ENCODE results near the gene KRTAP10-3. TPM values are rescaled to one million over a fixed set of nuclear protein-coding genes. Genes with fewer than 3 reads are reported as not detected.

Gene KRTAP10-3
- total and polyA plus RNA-seq, 9 donors = not detected

DNA sequence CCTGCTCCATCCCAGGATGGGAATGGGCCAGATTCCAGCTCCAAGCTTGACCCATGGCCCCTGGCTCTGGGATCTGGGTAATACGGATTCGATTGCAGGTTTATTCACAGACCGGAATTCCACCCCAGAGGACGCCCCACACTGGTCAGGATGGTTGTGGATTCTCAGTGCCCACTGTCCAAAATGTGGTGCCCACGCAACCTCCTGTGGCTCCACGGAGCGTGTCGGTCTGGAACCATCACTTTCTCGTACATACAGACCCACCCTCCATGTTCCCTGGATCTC lies 50.2 kb downstream of the KRTAP10-3 start:
- no peaks in the 10 kb centered on the region for H3K36me3 ChIP-seq
- no peaks in the 10 kb centered on the region for H3K9me3 ChIP-seq
- H3K27me3 ChIP-seq = no peaks in the 10 kb centered on the region
- no peak overlapping the region for H3K4me3 ChIP-seq
- peaks cover 1% of the 10 kb centered on the region for H3K4me1 ChIP-seq (ENCODE audit: insufficient read depth)
- intact Hi-C loops (cut with DNase I) = loop anchor here in 1 of 4 donors (10.0 kb wide), 1 partner anchor 286 kb away; no protein-coding TSS in a partner anchor
- no peak for DNase-seq
- TF ChIP-seq POLR2A (IDR thresholded peaks at IDR 0.05) (no peak), EP300 (IDR thresholded peaks at IDR 0.05) (no peak)
- TF ChIP-seq, protein P1, sequence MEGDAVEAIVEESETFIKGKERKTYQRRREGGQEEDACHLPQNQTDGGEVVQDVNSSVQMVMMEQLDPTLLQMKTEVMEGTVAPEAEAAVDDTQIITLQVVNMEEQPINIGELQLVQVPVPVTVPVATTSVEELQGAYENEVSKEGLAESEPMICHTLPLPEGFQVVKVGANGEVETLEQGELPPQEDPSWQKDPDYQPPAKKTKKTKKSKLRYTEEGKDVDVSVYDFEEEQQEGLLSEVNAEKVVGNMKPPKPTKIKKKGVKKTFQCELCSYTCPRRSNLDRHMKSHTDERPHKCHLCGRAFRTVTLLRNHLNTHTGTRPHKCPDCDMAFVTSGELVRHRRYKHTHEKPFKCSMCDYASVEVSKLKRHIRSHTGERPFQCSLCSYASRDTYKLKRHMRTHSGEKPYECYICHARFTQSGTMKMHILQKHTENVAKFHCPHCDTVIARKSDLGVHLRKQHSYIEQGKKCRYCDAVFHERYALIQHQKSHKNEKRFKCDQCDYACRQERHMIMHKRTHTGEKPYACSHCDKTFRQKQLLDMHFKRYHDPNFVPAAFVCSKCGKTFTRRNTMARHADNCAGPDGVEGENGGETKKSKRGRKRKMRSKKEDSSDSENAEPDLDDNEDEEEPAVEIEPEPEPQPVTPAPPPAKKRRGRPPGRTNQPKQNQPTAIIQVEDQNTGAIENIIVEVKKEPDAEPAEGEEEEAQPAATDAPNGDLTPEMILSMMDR (IDR thresholded peaks at IDR 0.05) = no peak
- no peak overlapping the region for H3K27ac ChIP-seq
- 72 to 74% (median 73%) methylated on average over 9 of the region's 9 CpGs for WGBS, 3 donors

Other genes starting within 250 kb of the KRTAP10-3 start
- gene CFAP410, start 219.4 kb downstream of the KRTAP10-3 start, total RNA-seq = 10 to 100 TPM; 23.1 to 40.8 (median 29.3) TPM
- 10 to 100 TPM in 1 of 2 donors, 1 to 10 TPM in 1; 1.2 to 40.7 TPM for gene CFAP410, start 219.4 kb downstream of the KRTAP10-3 start, polyA plus RNA-seq
- 1 to 10 TPM in 6 of 7 donors, under 1 TPM in 1; 0.48 to 7.0 (median 2.1) TPM for gene TRPM2, start 205.2 kb downstream of the KRTAP10-3 start, total RNA-seq
- 1 to 10 TPM; 1.3 to 1.6 TPM for gene TRPM2, start 205.2 kb downstream of the KRTAP10-3 start, polyA plus RNA-seq
- gene LRRC3, start 103.3 kb downstream of the KRTAP10-3 start, total RNA-seq = 1 to 10 TPM; 3.4 to 6.8 (median 4.0) TPM
- gene LRRC3, start 103.3 kb downstream of the KRTAP10-3 start, polyA plus RNA-seq = 1 to 10 TPM; 2.4 to 3.9 TPM
- not detected for gene KRTAP10-1, start 18.6 kb downstream of the KRTAP10-3 start, total RNA-seq
- not detected for gene KRTAP10-1, start 18.6 kb downstream of the KRTAP10-3 start, polyA plus RNA-seq
- not detected for gene KRTAP10-2, start 7.3 kb downstream of the KRTAP10-3 start, total RNA-seq
- not detected for gene KRTAP10-2, start 7.3 kb downstream of the KRTAP10-3 start, polyA plus RNA-seq
- not detected for gene KRTAP10-4, start 14.9 kb upstream of the KRTAP10-3 start, total RNA-seq
- not detected for gene KRTAP10-4, start 14.9 kb upstream of the KRTAP10-3 start, polyA plus RNA-seq
- not detected for gene KRTAP10-5, start 21.8 kb upstream of the KRTAP10-3 start, total RNA-seq
- not detected for gene KRTAP10-5, start 21.8 kb upstream of the KRTAP10-3 start, polyA plus RNA-seq
- gene KRTAP10-6, start 33.7 kb upstream of the KRTAP10-3 start, total RNA-seq = not detected
- not detected for gene KRTAP10-6, start 33.7 kb upstream of the KRTAP10-3 start, polyA plus RNA-seq
- not detected for gene KRTAP10-7, start 41.8 kb upstream of the KRTAP10-3 start, total RNA-seq
- not detected for gene KRTAP10-7, start 41.8 kb upstream of the KRTAP10-3 start, polyA plus RNA-seq
- gene KRTAP10-8, start 53.3 kb upstream of the KRTAP10-3 start, total RNA-seq = not detected
- gene KRTAP10-8, start 53.3 kb upstream of the KRTAP10-3 start, polyA plus RNA-seq = not detected
- gene KRTAP10-9, start 68.3 kb upstream of the KRTAP10-3 start, total RNA-seq = not detected
- not detected for gene KRTAP10-9, start 68.3 kb upstream of the KRTAP10-3 start, polyA plus RNA-seq
- gene KRTAP10-10, start 78.6 kb upstream of the KRTAP10-3 start, total RNA-seq = not detected
- not detected for gene KRTAP10-10, start 78.6 kb upstream of the KRTAP10-3 start, polyA plus RNA-seq
- gene KRTAP10-11, start 87.6 kb upstream of the KRTAP10-3 start, total RNA-seq = not detected
- gene KRTAP10-11, start 87.6 kb upstream of the KRTAP10-3 start, polyA plus RNA-seq = not detected
- gene KRTAP12-4, start 95.9 kb upstream of the KRTAP10-3 start, total RNA-seq = not detected
- not detected for gene KRTAP12-4, start 95.9 kb upstream of the KRTAP10-3 start, polyA plus RNA-seq
- not detected for gene KRTAP12-3, start 99.1 kb upstream of the KRTAP10-3 start, total RNA-seq
- not detected for gene KRTAP12-3, start 99.1 kb upstream of the KRTAP10-3 start, polyA plus RNA-seq
- gene KRTAP12-2, start 108.1 kb upstream of the KRTAP10-3 start, total RNA-seq = not detected
- gene KRTAP12-2, start 108.1 kb upstream of the KRTAP10-3 start, polyA plus RNA-seq = not detected
- gene KRTAP12-1, start 123.4 kb upstream of the KRTAP10-3 start, total RNA-seq = not detected
- not detected for gene KRTAP12-1, start 123.4 kb upstream of the KRTAP10-3 start, polyA plus RNA-seq
- gene KRTAP10-12, start 138.4 kb upstream of the KRTAP10-3 start, total RNA-seq = not detected
- not detected for gene KRTAP10-12, start 138.4 kb upstream of the KRTAP10-3 start, polyA plus RNA-seq
- under 1 TPM in 3 of 7 donors, not detected in 4; 0.10 to 0.27 (median 0.11) TPM for gene TSPEAR, start 152.8 kb upstream of the KRTAP10-3 start, total RNA-seq
- under 1 TPM; 0.07 to 0.13 TPM for gene TSPEAR, start 152.8 kb upstream of the KRTAP10-3 start, polyA plus RNA-seq
- gene UBE2G2, start 243.0 kb upstream of the KRTAP10-3 start, total RNA-seq = 10 to 100 TPM; 47.0 to 84.9 (median 71.7) TPM
- 10 to 100 TPM; 31.3 to 59.5 TPM for gene UBE2G2, start 243.0 kb upstream of the KRTAP10-3 start, polyA plus RNA-seq

Measured in ovary (tissue), 9 donors.